ENCODE measurements around the gene ELMO1. TPM values are rescaled to one million over a fixed set of nuclear protein-coding genes. Genes with fewer than 3 reads are reported as not detected.

The ELMO1 gene
- polyA plus RNA-seq, 2 of the 4 experiments (the other 2 are of a cell fraction) = 2.3 to 6.1 TPM

GRCh38 chr7:37047260-37047659 lies 401.4 kb downstream of the ELMO1 start (continued):
- TF ChIP-seq ATOH8 (CRISPR knock-in tag; IDR thresholded peaks at IDR 0.05; ENCODE audit: low read depth) = no peak

GRCh38 chr7:37046531-37047079 lies 402.1 kb downstream of the ELMO1 start:
- POLR2A ChIA-PET = no interaction called here
- Histone ChIP-seq H3K4me1 (no peaks in the 10 kb centered on the region), H3K9me3 (no peaks in the 10 kb centered on the region), H3K4me3 (no peak overlapping the region), H3K4me2 (no peak overlapping the region), H3K27ac (no peak overlapping the region)
- TF ChIP-seq SREBF2 (IDR thresholded peaks at IDR 0.05) = no peak
- TF ChIP-seq USF2 (IDR thresholded peaks at IDR 0.05) = no peak
- TF ChIP-seq RCOR1 (IDR thresholded peaks at IDR 0.05; ENCODE audit: low read depth, low read length) = no peak
- no peak for TF ChIP-seq FOSL2 (IDR thresholded peaks at IDR 0.05)
- TF ChIP-seq FOSL2 (CRISPR knock-in tag; IDR thresholded peaks at IDR 0.05) = no peak
- no peak for TF ChIP-seq ZNF302 (CRISPR knock-in tag; IDR thresholded peaks at IDR 0.05)
- TF ChIP-seq RARB (CRISPR knock-in tag; IDR thresholded peaks at IDR 0.05) = no peak
- TF ChIP-seq HES2 (IDR thresholded peaks at IDR 0.05) = no peak
- TF ChIP-seq MAFK (IDR thresholded peaks at IDR 0.05; ENCODE audit: partially characterized antibody) = no peak
- no peak for TF ChIP-seq ZC3H11A (IDR thresholded peaks at IDR 0.05)
- no peak for TF ChIP-seq E2F6 (IDR thresholded peaks at IDR 0.05; ENCODE audit: borderline replicate concordance, low read depth)
- no peak for DNase-seq (ENCODE audit: low read depth in 1 of 2, low spot score in 1 of 2)
- CTCF ChIA-PET = interaction anchor here (1.1 kb wide), 1 partner anchor 59 kb away, joined by 4 read pairs; no protein-coding TSS in a partner anchor
- ATAC-seq = no peak
- FAIRE-seq = no peak
- 33% methylated on average over 2 of the region's 2 CpGs for WGBS (ENCODE audit: missing lambda C conversion rate)

GRCh38 chr7:37045681-37046179 lies 402.9 kb downstream of the ELMO1 start:
- no peak for DNase-seq (ENCODE audit: low read depth in 1 of 2, low spot score in 1 of 2)
- 48% methylated on average over 2 of the region's 2 CpGs for WGBS (ENCODE audit: missing lambda C conversion rate)
- no peak for FAIRE-seq
- no peaks in the 10 kb centered on the region for H3K4me1 ChIP-seq
- TF ChIP-seq ZNF302 (CRISPR knock-in tag; IDR thresholded peaks at IDR 0.05) (no peak), CBX2 (IDR thresholded peaks at IDR 0.05; ENCODE audit: borderline replicate concordance, low read depth) (no peak), EP300 (IDR thresholded peaks at IDR 0.05) (no peak), HOXB5 (CRISPR knock-in tag; IDR thresholded peaks at IDR 0.05) (no peak), PHF8 (IDR thresholded peaks at IDR 0.05; ENCODE audit: borderline replicate concordance, low read depth) (no peak), FOSL2 (IDR thresholded peaks at IDR 0.05) (no peak), FOSL2 (CRISPR knock-in tag; IDR thresholded peaks at IDR 0.05) (no peak), SREBF2 (IDR thresholded peaks at IDR 0.05) (no peak), CBX8 (IDR thresholded peaks at IDR 0.05) (no peak), GATA3 (IDR thresholded peaks at IDR 0.05; ENCODE audit: borderline replicate concordance) (no peak), E2F6 (IDR thresholded peaks at IDR 0.05; ENCODE audit: borderline replicate concordance, low read depth) (no peak), KDM1A (IDR thresholded peaks at IDR 0.05; ENCODE audit: low read depth) (no peak), HEYL (CRISPR knock-in tag; IDR thresholded peaks at IDR 0.05) (no peak), ESRRA (IDR thresholded peaks at IDR 0.05; ENCODE audit: borderline replicate concordance, low read length) (no peak), TFCP2L1 (CRISPR knock-in tag; IDR thresholded peaks at IDR 0.05) (no peak)
- ATAC-seq = no peak
- H3K4me3 ChIP-seq = no peak overlapping the region
- POLR2A ChIA-PET = no interaction called here
- no peaks in the 10 kb centered on the region for H3K9me3 ChIP-seq
- no peak overlapping the region for H3K4me2 ChIP-seq
- H3K27ac ChIP-seq = no peak overlapping the region
- CTCF ChIA-PET = interaction anchor here (0.6 kb wide), 1 partner anchor 64 kb away, joined by 4 read pairs; no protein-coding TSS in a partner anchor

Measured in A549 (cell line).